ENCODE measurements around the gene PREP.
A peak's percentile ranks its signal among the peaks of the same experiment; 100 is the strongest.

The PREP gene

GRCh38 chr6:105259913-105260889 lies 142.7 kb downstream of the PREP start:
- Histone ChIP-seq H3K4me1 (ENCODE audit: control insufficient read depth, low read depth, low read length) (no peaks in the 10 kb centered on the region), H3K79me2 (ENCODE audit: control insufficient read depth, insufficient read depth, low read length) (no peaks in the 10 kb centered on the region), H3K4me3 (ENCODE audit: low read length) (no peak overlapping the region), H4K8ac (ENCODE audit: low read depth, low read length) (no peak overlapping the region), H3K79me1 (ENCODE audit: low read length) (no peaks in the 10 kb centered on the region), H3K9ac (ENCODE audit: low read length) (no peak overlapping the region), H2BK15ac (replicated peaks; ENCODE audit: low read depth) (no peak overlapping the region), H3K23ac (ENCODE audit: low read length) (no peak overlapping the region), H3K18ac (ENCODE audit: low read length) (no peak overlapping the region), H3K4me2 (ENCODE audit: low read length) (no peak overlapping the region), H2BK120ac (ENCODE audit: low read depth, low read length) (no peak overlapping the region), H2AK5ac (ENCODE audit: low read length) (no peak overlapping the region), H3K4ac (ENCODE audit: low read depth, low read length) (no peak overlapping the region), H4K5ac (ENCODE audit: low read length) (no peak overlapping the region), H3K27me3 (ENCODE audit: insufficient read depth, low read length, poor library complexity) (no peaks in the 10 kb centered on the region), H3K27ac (ENCODE audit: low read depth, low read length) (no peak overlapping the region), H2BK5ac (ENCODE audit: low read length) (no peak overlapping the region), H3K36me3 (ENCODE audit: control insufficient read depth, insufficient read depth, low read length) (no peaks in the 10 kb centered on the region), H3K56ac (ENCODE audit: low read length) (no peak overlapping the region)
- WGBS (ENCODE audit: extremely low coverage, insufficient coverage, low lambda C conversion rate), result no CpG with 5 or more reads among the region's 13 CpGs
- DNase-seq, result peak; percentile 26

DNA sequence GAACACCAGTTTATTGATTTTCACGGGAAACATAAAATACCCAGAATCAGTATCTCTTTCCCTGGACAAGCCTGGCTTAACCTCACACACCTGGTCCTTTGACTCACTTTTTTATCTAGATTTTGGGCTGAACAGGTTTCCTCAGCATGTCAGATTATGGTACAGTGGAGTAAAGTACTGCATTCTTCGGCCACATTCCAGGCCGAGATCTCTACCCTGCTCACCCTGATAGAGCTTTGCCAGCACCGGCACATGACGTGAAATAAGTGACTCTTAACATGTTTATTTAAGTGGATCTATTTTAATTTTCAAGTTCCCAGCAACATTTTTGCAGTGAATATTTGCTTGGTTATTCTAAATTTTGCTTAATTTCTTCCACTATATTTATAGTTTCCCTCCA lies 144.1 kb downstream of the PREP start:
- Histone ChIP-seq H3K79me1 (ENCODE audit: low read length) (no peaks in the 10 kb centered on the region), H3K23ac (ENCODE audit: low read length) (no peak overlapping the region), H3K4me3 (ENCODE audit: low read length) (no peak overlapping the region), H3K79me2 (ENCODE audit: control insufficient read depth, insufficient read depth, low read length) (no peaks in the 10 kb centered on the region), H3K9ac (ENCODE audit: low read length) (no peak overlapping the region), H3K4me1 (ENCODE audit: control insufficient read depth, low read depth, low read length) (no peaks in the 10 kb centered on the region), H3K4me2 (ENCODE audit: low read length) (no peak overlapping the region), H4K5ac (ENCODE audit: low read length) (no peak overlapping the region), H3K27ac (ENCODE audit: low read depth, low read length) (no peak overlapping the region), H2AK5ac (ENCODE audit: low read length) (no peak overlapping the region), H2BK120ac (ENCODE audit: low read depth, low read length) (no peak overlapping the region), H3K56ac (ENCODE audit: low read length) (no peak overlapping the region), H3K4ac (ENCODE audit: low read depth, low read length) (no peak overlapping the region), H2BK15ac (replicated peaks; ENCODE audit: low read depth) (no peak overlapping the region), H3K27me3 (ENCODE audit: insufficient read depth, low read length, poor library complexity) (no peaks in the 10 kb centered on the region), H4K8ac (ENCODE audit: low read depth, low read length) (no peak overlapping the region), H3K36me3 (ENCODE audit: control insufficient read depth, insufficient read depth, low read length) (no peaks in the 10 kb centered on the region), H2BK5ac (ENCODE audit: low read length) (no peak overlapping the region), H3K18ac (ENCODE audit: low read length) (no peak overlapping the region)
- WGBS (ENCODE audit: extremely low coverage, insufficient coverage, low lambda C conversion rate), result no CpG with 5 or more reads among the region's 5 CpGs
- no peak for DNase-seq

- no peak overlapping the region for H4K8ac ChIP-seq (ENCODE audit: low read depth, low read length)
- no peak overlapping the region for H3K56ac ChIP-seq (ENCODE audit: low read length)
- H3K18ac ChIP-seq (ENCODE audit: low read length), result no peak overlapping the region
- H3K27ac ChIP-seq (ENCODE audit: low read depth, low read length), result no peak overlapping the region
- no peak overlapping the region for H3K4ac ChIP-seq (ENCODE audit: low read depth, low read length)
- H3K4me1 ChIP-seq (ENCODE audit: control insufficient read depth, low read depth, low read length), result no peaks in the 10 kb centered on the region
- H3K79me1 ChIP-seq (ENCODE audit: low read length), result no peaks in the 10 kb centered on the region
- no peaks in the 10 kb centered on the region for H3K27me3 ChIP-seq (ENCODE audit: insufficient read depth, low read length, poor library complexity)
- H3K79me2 ChIP-seq (ENCODE audit: control insufficient read depth, insufficient read depth, low read length), result no peaks in the 10 kb centered on the region
- no peak for DNase-seq
- no peak overlapping the region for H2AK5ac ChIP-seq (ENCODE audit: low read length)
- H2BK5ac ChIP-seq (ENCODE audit: low read length), result no peak overlapping the region
- H3K36me3 ChIP-seq (ENCODE audit: control insufficient read depth, insufficient read depth, low read length), result no peaks in the 10 kb centered on the region
- no peak overlapping the region for H3K23ac ChIP-seq (ENCODE audit: low read length)
- H4K5ac ChIP-seq (ENCODE audit: low read length), result no peak overlapping the region
- no peak overlapping the region for H2BK120ac ChIP-seq (ENCODE audit: low read depth, low read length)
- no peak overlapping the region for H2BK15ac ChIP-seq (replicated peaks; ENCODE audit: low read depth)
- no peak overlapping the region for H3K9ac ChIP-seq (ENCODE audit: low read length)
- H3K4me3 ChIP-seq (ENCODE audit: low read length), result no peak overlapping the region
- H3K4me2 ChIP-seq (ENCODE audit: low read length), result no peak overlapping the region
Observed at GRCh38 chr6:105257340-105257739, 145.5 kb downstream of the PREP start.

DNA sequence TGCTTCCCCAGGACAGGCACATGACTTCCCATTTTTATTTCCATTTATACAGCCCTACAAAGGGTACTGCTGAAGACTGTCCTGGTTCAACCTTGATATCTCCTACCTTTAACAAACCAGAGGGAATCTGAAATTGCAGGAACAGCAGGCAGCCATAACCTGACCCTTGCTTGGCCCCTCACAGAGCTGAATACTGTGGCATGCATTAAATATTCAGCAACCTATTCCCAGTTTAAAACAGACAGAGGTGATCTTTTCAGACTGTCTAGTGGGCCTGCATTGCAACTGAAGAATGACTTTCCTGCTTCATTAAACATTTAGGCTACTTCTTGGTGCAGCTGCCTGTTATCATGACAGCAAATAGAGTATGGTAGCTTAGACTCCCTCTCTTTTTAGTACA lies 146.3 kb downstream of the PREP start:
- Histone ChIP-seq H3K36me3 (ENCODE audit: control insufficient read depth, insufficient read depth, low read length) (no peaks in the 10 kb centered on the region), H3K18ac (ENCODE audit: low read length) (no peak overlapping the region), H3K79me1 (ENCODE audit: low read length) (no peaks in the 10 kb centered on the region), H3K9ac (ENCODE audit: low read length) (no peak overlapping the region), H2AK5ac (ENCODE audit: low read length) (no peak overlapping the region), H3K56ac (ENCODE audit: low read length) (no peak overlapping the region), H2BK15ac (replicated peaks; ENCODE audit: low read depth) (no peak overlapping the region), H3K4me2 (ENCODE audit: low read length) (no peak overlapping the region), H2BK120ac (ENCODE audit: low read depth, low read length) (no peak overlapping the region), H3K4me3 (ENCODE audit: low read length) (no peak overlapping the region), H3K4me1 (ENCODE audit: control insufficient read depth, low read depth, low read length) (no peaks in the 10 kb centered on the region), H3K23ac (ENCODE audit: low read length) (no peak overlapping the region), H4K5ac (ENCODE audit: low read length) (no peak overlapping the region), H3K27me3 (ENCODE audit: insufficient read depth, low read length, poor library complexity) (no peaks in the 10 kb centered on the region), H3K4ac (ENCODE audit: low read depth, low read length) (no peak overlapping the region), H3K27ac (ENCODE audit: low read depth, low read length) (no peak overlapping the region), H4K8ac (ENCODE audit: low read depth, low read length) (no peak overlapping the region), H3K79me2 (ENCODE audit: control insufficient read depth, insufficient read depth, low read length) (no peaks in the 10 kb centered on the region), H2BK5ac (ENCODE audit: low read length) (no peak overlapping the region)
- no peak for DNase-seq

- H3K27me3 ChIP-seq (ENCODE audit: insufficient read depth, low read length, poor library complexity), result no peaks in the 10 kb centered on the region
- H4K5ac ChIP-seq (ENCODE audit: low read length), result no peak overlapping the region
- H3K27ac ChIP-seq (ENCODE audit: low read depth, low read length), result no peak overlapping the region
- WGBS (ENCODE audit: extremely low coverage, insufficient coverage, low lambda C conversion rate), result no CpG with 5 or more reads among the region's 6 CpGs
- H2BK120ac ChIP-seq (ENCODE audit: low read depth, low read length), result no peak overlapping the region
- no peaks in the 10 kb centered on the region for H3K4me1 ChIP-seq (ENCODE audit: control insufficient read depth, low read depth, low read length)
- no peak overlapping the region for H2BK15ac ChIP-seq (replicated peaks; ENCODE audit: low read depth)
- H3K23ac ChIP-seq (ENCODE audit: low read length), result no peak overlapping the region
- H3K9ac ChIP-seq (ENCODE audit: low read length), result no peak overlapping the region
- H4K8ac ChIP-seq (ENCODE audit: low read depth, low read length), result no peak overlapping the region
- no peak overlapping the region for H3K4ac ChIP-seq (ENCODE audit: low read depth, low read length)
- H2AK5ac ChIP-seq (ENCODE audit: low read length), result no peak overlapping the region
- H2BK5ac ChIP-seq (ENCODE audit: low read length), result no peak overlapping the region
- H3K4me2 ChIP-seq (ENCODE audit: low read length), result no peak overlapping the region
- H3K18ac ChIP-seq (ENCODE audit: low read length), result no peak overlapping the region
- H3K4me3 ChIP-seq (ENCODE audit: low read length), result no peak overlapping the region
- no peaks in the 10 kb centered on the region for H3K36me3 ChIP-seq (ENCODE audit: control insufficient read depth, insufficient read depth, low read length)
- DNase-seq, result no peak
- H3K79me2 ChIP-seq (ENCODE audit: control insufficient read depth, insufficient read depth, low read length), result no peaks in the 10 kb centered on the region
- no peak overlapping the region for H3K56ac ChIP-seq (ENCODE audit: low read length)
- H3K79me1 ChIP-seq (ENCODE audit: low read length), result no peaks in the 10 kb centered on the region
Observed at GRCh38 chr6:105253787-105254186, 149.1 kb downstream of the PREP start.

DNA sequence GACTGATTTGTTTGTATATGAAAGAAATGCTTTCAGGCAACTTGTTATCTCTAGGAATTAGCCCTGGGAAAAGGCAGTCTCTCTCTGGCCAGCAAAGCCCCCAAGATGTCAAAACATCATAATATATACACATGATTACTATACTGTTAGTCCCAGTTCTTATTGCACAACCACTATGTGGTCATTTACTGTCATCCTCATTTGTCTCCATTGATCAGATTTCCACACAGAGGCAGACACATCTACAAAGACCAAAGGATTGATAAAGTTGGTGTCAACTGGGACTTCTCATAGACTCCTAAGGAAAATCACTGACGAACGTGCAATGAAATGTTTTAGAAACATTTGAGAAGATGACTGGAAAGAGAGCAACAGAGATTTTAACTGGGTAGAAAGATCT lies 151.2 kb downstream of the PREP start:
- Histone ChIP-seq H3K4me2 (ENCODE audit: low read length) (no peak overlapping the region), H4K8ac (ENCODE audit: low read depth, low read length) (no peak overlapping the region), H3K4ac (ENCODE audit: low read depth, low read length) (no peak overlapping the region), H3K23ac (ENCODE audit: low read length) (no peak overlapping the region), H3K79me1 (ENCODE audit: low read length) (no peaks in the 10 kb centered on the region), H2AK5ac (ENCODE audit: low read length) (no peak overlapping the region), H3K27me3 (ENCODE audit: insufficient read depth, low read length, poor library complexity) (no peaks in the 10 kb centered on the region), H3K36me3 (ENCODE audit: control insufficient read depth, insufficient read depth, low read length) (no peaks in the 10 kb centered on the region), H3K79me2 (ENCODE audit: control insufficient read depth, insufficient read depth, low read length) (no peaks in the 10 kb centered on the region), H3K27ac (ENCODE audit: low read depth, low read length) (no peak overlapping the region), H2BK5ac (ENCODE audit: low read length) (no peak overlapping the region), H3K4me3 (ENCODE audit: low read length) (no peak overlapping the region), H4K5ac (ENCODE audit: low read length) (no peak overlapping the region), H3K18ac (ENCODE audit: low read length) (no peak overlapping the region), H2BK120ac (ENCODE audit: low read depth, low read length) (no peak overlapping the region), H3K9ac (ENCODE audit: low read length) (no peak overlapping the region), H3K56ac (ENCODE audit: low read length) (no peak overlapping the region), H3K4me1 (ENCODE audit: control insufficient read depth, low read depth, low read length) (no peaks in the 10 kb centered on the region), H2BK15ac (replicated peaks; ENCODE audit: low read depth) (no peak overlapping the region)
- WGBS (ENCODE audit: extremely low coverage, insufficient coverage, low lambda C conversion rate), result no CpG with 5 or more reads among the region's 2 CpGs
- DNase-seq, result no peak

Data from mesendoderm (in vitro differentiated cells).